Measurements from ENCODE around the gene MYRFL.

DNA sequence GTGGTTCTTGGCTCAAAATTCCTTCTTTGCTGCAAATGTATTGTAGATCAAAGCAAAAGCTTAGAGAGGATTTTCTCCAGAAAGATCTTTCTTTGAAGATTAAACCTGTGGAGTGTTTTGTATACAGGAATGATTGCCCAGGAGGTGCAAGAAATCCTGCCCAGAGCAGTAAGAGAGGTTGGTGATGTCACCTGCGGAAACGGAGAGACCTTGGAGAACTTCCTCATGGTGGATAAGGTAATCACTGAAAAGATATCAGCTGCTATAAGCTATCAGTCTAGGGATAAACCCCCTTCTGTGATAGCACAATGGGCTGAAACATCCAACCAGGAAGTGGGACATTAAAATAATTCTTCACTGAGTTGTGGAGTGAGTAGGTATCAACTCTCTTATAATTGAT is 85.7 kb downstream of the MYRFL start:
- no peak for TF ChIP-seq EZH2 (IDR thresholded peaks at IDR 0.05; ENCODE audit: borderline replicate concordance, low read length)
- TF ChIP-seq, protein P1, sequence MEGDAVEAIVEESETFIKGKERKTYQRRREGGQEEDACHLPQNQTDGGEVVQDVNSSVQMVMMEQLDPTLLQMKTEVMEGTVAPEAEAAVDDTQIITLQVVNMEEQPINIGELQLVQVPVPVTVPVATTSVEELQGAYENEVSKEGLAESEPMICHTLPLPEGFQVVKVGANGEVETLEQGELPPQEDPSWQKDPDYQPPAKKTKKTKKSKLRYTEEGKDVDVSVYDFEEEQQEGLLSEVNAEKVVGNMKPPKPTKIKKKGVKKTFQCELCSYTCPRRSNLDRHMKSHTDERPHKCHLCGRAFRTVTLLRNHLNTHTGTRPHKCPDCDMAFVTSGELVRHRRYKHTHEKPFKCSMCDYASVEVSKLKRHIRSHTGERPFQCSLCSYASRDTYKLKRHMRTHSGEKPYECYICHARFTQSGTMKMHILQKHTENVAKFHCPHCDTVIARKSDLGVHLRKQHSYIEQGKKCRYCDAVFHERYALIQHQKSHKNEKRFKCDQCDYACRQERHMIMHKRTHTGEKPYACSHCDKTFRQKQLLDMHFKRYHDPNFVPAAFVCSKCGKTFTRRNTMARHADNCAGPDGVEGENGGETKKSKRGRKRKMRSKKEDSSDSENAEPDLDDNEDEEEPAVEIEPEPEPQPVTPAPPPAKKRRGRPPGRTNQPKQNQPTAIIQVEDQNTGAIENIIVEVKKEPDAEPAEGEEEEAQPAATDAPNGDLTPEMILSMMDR (conservative IDR thresholded peaks at IDR 0.05 in 1 of 2, IDR thresholded peaks at IDR 0.05 in 1 of 2; ENCODE audit: extremely low read depth in 1 of 2, insufficient read depth in 1 of 2, low read depth in 1 of 2, low read length in 2 of 2) = no peak
